GM18498 (cell line): ENCODE measurements around the gene PCDHB7.
"Not testable (repeated sequence)": the region's sequence is repeated elsewhere in the genome, so short reads cannot be mapped to it uniquely, and the experiment has no call there.

ENCODE experiments used
- ATAC-seq: cut with Tn5 transposase; IDR thresholded peaks from one replicate; pipeline ENCODE4 v1.9.1; 2021; ENCODE audit warnings: mild to moderate bottlenecking, moderate library complexity; ENCODE audit not compliant: unreplicated experiment

The PCDHB7 gene

GRCh38 chr5:141172381-141173204, at the start of gene PCDHB7:
TSS of gene PCDHB7 (plus strand) at chr5:141172644. CDS start at chr5:141172836, 192 bp downstream.
- ATAC-seq = no peak

- ATAC-seq = not testable (repeated sequence)
Observed at GRCh38 chr5:141123396-141124135, 48.9 kb upstream of the PCDHB7 start.

- ATAC-seq = no peak
Observed at GRCh38 chr5:141127305-141127704, 45.1 kb upstream of the PCDHB7 start.

- no peak for ATAC-seq
Observed at GRCh38 chr5:141135030-141135717, 37.3 kb upstream of the PCDHB7 start, which contains the start of gene PCDHB5. TSS of gene PCDHB5 (plus strand) at chr5:141135206. CDS start at chr5:141135435, 229 bp downstream.

- no peak for ATAC-seq
Observed at GRCh38 chr5:141135718-141136266, 36.7 kb upstream of the PCDHB7 start.

GRCh38 chr5:141137346-141137745, 35.1 kb upstream of the PCDHB7 start:
- ATAC-seq = not testable (repeated sequence)

- ATAC-seq = no peak
Observed at GRCh38 chr5:141149812-141150211, 22.6 kb upstream of the PCDHB7 start, which contains the start of gene PCDHB6. TSS of gene PCDHB6 (plus strand) at chr5:141150057. CDS start at chr5:141150258, 201 bp downstream.

- ATAC-seq = no peak
Observed at GRCh38 chr5:141150224-141150992, 22.0 kb upstream of the PCDHB7 start.

GRCh38 chr5:141150993-141151325, 21.5 kb upstream of the PCDHB7 start:
- ATAC-seq = no peak

GRCh38 chr5:141151632-141152031, 20.8 kb upstream of the PCDHB7 start:
- ATAC-seq = not testable (repeated sequence)

GRCh38 chr5:141152096-141152495, 20.3 kb upstream of the PCDHB7 start:
- ATAC-seq = not testable (repeated sequence)

- no peak for ATAC-seq
Observed at GRCh38 chr5:141155540-141156374, 16.7 kb upstream of the PCDHB7 start.

GRCh38 chr5:141157356-141157755, 15.1 kb upstream of the PCDHB7 start:
- not testable (repeated sequence) for ATAC-seq

- not testable (repeated sequence) for ATAC-seq
Observed at GRCh38 chr5:141157901-141158300, 14.5 kb upstream of the PCDHB7 start.

- ATAC-seq = not testable (repeated sequence)
Observed at GRCh38 chr5:141174291-141175104, 2.1 kb downstream of the PCDHB7 start.

GRCh38 chr5:141175933-141176332, 3.5 kb downstream of the PCDHB7 start:
- ATAC-seq = no peak

GRCh38 chr5:141177577-141178191, 5.2 kb downstream of the PCDHB7 start, which contains the start of gene PCDHB8:
TSS of gene PCDHB8 (plus strand) at chr5:141177790. CDS start at chr5:141178035, 245 bp downstream.
- not testable (repeated sequence) for ATAC-seq

- not testable (repeated sequence) for ATAC-seq
Observed at GRCh38 chr5:141179371-141179770, 6.9 kb downstream of the PCDHB7 start.
